Activated T-helper 1 cell treated with anti-CD3 and anti-CD28 coated beads, Interleukin-2, amount 50 U/mL, for 16 hours (primary cell): ENCODE measurements around the gene CCND2.
"Not testable (repeated sequence)": the region's sequence is repeated elsewhere in the genome, so short reads cannot be mapped to it uniquely, and the experiment has no call there.

ENCODE experiments used
- DNase-seq, 2 donors: peaks; one replicate each; pipeline ENCODE4 v3.0.0-alpha.2; 2020; ENCODE audit warnings: low read depth in 1 of 2, low spot score in 1 of 2

CCND2 gene

GRCh38 chr12:4273652-4274395, at the start of gene CCND2:
Gene CCND2, plus strand, starts transcription at chr12:4273762. Its CDS starts 279 bp downstream, at chr12:4274041.
- DNase-seq, result peak; percentile 28 to 67

DNA sequence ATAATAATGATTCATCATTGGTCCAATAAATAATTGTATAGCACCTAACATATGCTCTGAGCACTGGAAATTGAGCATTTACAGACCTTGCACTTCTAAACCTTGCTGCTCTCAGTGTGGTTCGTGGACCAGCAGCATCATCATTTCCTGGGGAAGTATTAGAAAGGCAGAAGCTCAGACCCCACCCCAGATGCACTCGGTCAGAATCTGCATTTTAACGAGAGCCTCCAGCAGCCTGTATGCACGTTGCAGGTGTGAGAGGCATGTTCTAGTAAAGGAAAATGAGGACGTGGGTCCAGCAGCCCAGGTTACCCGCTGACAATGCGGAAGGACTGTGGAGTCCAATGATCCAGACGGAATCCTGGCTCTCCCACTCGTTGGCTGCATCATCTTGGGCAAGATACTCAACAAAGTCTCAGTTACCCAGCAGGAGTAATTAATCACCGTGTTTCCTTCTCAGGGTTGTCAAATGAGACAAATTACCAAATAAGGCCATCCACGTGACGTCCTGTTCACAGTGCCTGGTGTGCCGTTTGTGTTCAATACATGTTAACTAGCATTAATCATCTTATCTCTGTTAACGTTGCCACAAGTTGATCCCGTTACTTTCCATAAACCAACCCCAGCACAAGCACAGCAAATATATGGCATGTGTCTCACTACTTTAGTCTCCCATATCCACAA, 49.2 kb upstream of the CCND2 start:
- DNase-seq, result no peak

DNA sequence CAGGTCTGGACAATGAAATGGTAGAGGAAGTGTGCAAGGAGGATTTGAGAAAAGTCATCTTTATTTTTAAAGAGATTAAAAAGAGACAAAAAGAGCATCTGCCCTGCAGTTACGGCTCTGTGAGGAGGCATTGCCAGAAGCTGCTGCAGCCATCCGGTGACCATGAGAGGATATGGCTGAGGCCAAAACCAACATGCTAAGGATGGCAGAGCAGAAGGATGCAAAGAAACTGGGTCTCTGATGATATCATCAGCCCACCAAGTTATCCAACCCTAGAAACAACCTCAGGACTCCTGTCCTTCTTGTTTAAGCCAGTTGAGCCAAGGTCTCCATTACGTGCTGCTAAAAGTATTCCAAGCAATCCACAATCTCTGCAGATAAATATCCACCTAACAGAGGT, 48.0 kb upstream of the CCND2 start:
- no peak for DNase-seq

DNA sequence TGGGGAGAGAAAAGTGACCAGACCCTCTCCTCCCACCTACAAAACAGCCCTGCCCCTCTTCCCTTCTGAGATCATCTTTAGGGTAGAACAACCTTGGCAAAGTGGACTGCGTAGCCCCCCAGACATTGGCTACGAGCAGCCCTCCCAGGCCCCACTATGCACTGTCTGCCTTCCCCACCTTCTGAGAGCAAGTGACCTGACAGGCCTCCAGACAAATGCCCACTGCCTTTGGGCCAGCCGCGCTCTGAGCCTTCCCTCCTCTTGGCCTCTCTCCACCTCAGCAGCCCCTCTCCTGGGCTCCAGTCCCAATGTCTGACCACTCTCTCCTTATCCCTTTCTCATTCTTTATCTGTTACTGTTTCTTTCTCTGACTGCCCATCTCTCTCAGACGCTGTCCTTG, 46.5 kb upstream of the CCND2 start:
- no peak for DNase-seq

- DNase-seq, result no peak
These were observed 45.4 kb upstream of the CCND2 start for GRCh38 chr12:4228122-4228580.

GRCh38 chr12:4230526-4230925, 43.0 kb upstream of the CCND2 start:
- no peak for DNase-seq

- DNase-seq, result no peak
These were observed 35.0 kb upstream of the CCND2 start for GRCh38 chr12:4238577-4238976.

DNA sequence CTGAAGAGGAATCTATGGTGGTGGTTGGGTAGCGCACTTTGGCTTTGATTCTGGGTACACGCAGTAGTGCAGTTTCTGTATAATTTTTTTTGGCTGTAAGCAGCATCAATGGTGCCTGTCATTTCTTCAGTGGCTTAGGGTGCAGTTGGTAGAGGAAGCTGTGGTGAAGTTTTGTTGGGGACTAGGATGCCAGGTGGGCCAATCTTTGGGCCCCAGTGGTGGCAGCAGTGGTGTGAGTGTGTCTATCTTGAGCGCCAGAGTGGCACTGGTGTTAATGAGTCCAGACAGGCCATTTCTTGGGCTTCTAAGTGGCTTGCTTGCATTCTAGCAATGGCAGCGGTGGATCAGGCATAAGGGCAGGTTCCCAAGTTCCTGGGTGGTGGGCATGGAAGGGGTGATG, 33.8 kb upstream of the CCND2 start:
- no peak for DNase-seq

DNA sequence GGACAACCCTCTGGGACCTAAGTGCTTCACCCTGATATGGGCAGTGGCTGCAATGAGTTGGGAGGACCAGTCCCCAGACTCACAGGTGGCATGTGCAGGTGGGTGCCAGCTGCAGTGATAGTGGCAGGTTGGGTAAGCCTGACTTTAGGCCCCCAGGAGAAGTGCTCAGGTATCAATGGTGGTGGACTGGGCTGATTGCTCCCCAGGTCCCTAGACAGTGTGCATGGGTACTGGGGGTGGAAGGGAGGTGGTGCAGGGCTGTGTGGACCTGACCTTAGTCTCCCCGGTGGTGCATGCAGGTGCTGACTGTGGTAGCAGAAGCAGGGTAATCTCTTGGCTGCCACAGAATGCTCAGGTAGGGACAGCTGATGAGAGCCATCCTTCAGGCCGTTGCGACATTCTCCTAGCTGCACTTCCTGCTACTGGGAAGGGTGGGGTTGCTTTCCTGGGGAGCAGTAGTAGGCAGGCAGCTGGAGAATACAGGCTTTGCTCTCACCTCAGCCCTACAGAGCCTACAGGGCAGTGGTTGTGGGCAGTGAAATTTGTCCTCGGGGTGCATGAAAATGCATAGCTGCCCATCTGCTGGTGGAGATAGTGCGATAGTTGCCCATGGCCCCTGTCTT, 33.3 kb upstream of the CCND2 start:
- DNase-seq, result no peak

- no peak for DNase-seq
These were observed 32.6 kb upstream of the CCND2 start for GRCh38 chr12:4240981-4241380.

DNA sequence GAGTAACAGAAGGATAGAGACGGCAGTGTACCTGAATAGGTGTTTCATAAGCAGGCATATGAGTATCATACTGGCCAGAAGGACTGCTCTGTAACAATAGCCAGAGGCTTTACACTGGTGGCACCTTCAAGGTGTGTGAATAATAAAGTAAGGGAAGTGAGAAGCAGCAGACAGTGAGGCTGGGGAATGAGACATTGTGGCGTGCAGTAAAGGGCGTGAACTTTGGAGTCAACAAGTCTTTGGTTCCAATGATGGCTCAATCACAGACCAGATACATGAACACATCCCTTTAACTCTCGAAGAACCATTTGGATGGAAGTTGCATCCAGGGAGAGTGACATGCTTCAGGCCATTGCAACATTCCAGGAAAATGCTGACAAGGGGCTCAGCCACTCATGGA, 32.0 kb upstream of the CCND2 start:
- DNase-seq, result no peak

- DNase-seq, result no peak
These were observed 31.0 kb upstream of the CCND2 start for GRCh38 chr12:4242595-4242994.

- no peak for DNase-seq
These were observed 30.5 kb upstream of the CCND2 start for GRCh38 chr12:4243091-4243490.

DNA sequence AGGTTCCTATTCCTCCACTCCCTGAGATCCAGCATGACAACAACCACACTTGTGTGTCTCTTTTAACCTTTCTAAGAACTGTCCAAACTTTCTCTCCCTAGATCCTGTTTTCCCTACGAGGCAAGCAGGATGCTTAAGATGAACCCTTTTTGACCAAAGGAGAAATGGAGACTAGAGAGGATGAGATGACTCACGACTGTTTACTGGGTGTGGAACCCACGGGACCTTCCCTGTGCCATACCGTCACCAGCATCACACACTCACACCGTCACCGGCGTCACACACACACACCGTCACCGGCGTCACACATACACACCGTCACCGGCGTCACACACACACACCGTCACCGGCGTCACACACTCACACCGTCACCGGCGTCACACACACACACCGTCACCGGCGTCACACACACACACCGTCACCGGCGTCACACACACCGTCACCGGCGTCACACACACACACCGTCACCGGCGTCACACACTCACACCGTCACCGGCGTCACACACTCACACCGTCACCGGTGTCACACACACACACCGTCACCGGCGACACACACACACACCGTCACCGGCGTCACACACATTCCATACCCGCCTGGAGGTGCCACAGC, 30.0 kb upstream of the CCND2 start:
- DNase-seq, result not testable (repeated sequence)

DNA sequence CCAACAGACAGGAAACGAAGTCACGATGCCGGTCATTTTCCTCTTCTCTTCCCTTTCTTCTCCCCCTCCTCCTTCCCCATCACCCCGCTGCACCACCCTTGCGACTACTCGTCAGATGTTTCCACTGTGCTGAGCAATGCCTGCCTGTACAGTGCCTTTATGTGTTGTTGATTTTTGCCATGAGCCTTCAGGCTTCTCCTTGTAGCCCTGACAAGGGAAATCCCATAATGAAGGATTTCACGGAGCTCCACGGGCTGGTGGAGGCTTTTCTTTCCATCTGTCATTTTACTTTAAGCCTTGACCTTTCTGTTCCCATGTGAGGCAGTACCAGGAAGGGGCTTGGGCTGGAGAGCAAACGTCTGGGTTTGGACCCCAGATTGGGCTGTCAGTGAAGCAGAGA, 28.7 kb upstream of the CCND2 start:
- DNase-seq, result no peak

- no peak for DNase-seq
These were observed 28.1 kb upstream of the CCND2 start for GRCh38 chr12:4245446-4245845.

GRCh38 chr12:4246116-4246515, 27.4 kb upstream of the CCND2 start:
- DNase-seq, result no peak

- no peak for DNase-seq
These were observed 22.9 kb upstream of the CCND2 start for GRCh38 chr12:4250691-4251090.

DNA sequence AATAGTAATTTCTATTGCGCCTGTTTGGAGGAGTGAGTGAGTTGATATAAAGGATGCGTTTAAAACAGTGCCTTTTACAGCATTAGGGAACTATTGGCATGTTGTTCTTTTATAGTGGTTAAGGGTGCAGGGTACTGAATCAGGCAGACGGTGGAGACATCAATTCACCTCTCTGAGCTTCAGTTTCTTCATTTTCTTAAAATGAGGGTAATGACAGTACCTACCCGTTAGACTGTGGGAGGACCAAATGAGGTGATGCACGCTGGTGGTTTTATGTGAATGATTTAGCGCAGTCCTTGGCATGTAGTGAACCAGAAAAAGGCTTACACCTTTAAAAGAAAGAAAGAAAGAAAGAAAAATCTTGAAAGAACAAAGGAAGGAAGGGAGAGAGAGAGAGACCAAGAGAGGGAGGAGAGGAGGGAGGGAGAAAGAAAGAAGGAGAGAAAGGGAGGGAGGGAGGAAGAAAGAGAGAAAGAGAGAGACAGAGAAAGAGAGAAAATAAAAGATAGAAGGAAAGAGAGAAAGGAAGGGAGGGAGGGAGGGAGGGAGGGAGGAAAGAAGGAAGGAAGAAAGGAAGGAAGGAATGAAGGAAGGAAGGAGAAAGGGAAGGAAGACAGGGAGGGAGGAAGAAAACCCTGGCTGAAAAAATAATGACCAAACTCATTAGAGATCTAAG, 22.2 kb upstream of the CCND2 start:
- DNase-seq, result no peak

DNA sequence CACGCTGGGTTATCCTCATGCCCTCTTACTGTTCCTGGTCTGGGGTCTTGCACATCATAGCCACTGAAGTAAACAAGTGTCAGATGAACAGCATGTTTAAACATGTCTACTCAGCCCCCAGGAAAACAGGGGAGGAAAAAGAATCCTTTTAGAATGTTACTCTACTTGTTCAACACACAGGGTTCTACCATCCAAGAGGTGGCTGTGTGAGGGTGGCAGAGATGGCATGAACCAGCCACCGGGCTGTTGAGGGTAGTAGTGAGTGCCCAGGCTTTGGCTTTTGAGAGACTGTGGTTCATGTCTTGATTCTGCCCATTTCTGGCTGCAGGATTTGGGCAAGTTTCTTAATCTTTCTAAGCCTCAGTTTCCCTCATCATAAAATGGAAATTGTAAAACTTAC, 21.6 kb upstream of the CCND2 start:
- no peak for DNase-seq

DNA sequence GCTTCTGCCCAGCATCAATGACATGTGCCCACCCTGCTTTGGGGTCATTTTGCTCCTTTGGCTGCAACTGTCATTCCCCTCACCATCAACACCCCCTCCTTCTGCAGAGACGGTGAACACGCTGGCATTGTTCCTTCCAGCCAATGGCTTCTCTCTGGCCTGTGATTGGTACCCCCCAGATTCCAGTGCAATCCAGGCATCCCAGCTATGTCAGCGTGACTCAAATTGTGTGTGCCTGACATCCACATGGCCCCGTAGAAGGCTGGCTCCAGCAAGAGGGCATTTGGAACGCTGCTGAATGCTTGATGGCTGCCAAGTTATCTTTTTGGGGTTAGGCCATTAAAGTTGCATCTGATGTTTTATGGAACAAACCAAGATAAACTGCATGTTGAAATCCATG, 21.0 kb upstream of the CCND2 start:
- DNase-seq, result no peak
